Measurements from ENCODE around the gene CARS2. TPM values are rescaled to one million over a fixed set of nuclear protein-coding genes. Genes with fewer than 3 reads are reported as not detected.

CARS2 gene
- total RNA-seq, 1 donor from 2014 or later, result 41.0 TPM

DNA sequence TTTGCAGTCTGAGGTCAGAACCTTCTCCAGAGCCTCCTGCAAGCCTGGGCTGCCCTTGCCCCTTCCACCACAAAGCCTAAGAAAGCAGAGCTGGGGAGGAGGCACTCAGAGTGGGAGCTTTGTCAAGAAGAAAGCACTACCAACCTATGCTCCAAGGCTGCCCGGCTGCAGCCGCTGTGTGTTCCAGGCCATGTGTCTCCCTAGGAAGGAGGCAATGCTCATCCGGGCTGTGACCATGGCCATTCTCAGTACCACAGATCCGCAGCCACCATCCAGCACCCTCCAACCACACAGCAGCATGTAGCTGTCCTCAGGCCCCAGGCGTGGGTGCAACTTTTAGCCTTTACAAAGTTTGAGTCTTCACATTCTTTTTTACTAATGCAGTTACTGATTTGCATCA lies 22.0 kb downstream of the CARS2 start:
- Histone ChIP-seq H3K27ac (no peak overlapping the region), H3K4me3 (no peak overlapping the region), H3K4me1 (no peaks in the 10 kb centered on the region), H3K9me3 (no peaks in the 10 kb centered on the region), H3K27me3 (no peaks in the 10 kb centered on the region), H3K36me3 (peaks cover 65 to 70% of the 10 kb centered on the region in 2 donors)
- TF ChIP-seq, protein P1, sequence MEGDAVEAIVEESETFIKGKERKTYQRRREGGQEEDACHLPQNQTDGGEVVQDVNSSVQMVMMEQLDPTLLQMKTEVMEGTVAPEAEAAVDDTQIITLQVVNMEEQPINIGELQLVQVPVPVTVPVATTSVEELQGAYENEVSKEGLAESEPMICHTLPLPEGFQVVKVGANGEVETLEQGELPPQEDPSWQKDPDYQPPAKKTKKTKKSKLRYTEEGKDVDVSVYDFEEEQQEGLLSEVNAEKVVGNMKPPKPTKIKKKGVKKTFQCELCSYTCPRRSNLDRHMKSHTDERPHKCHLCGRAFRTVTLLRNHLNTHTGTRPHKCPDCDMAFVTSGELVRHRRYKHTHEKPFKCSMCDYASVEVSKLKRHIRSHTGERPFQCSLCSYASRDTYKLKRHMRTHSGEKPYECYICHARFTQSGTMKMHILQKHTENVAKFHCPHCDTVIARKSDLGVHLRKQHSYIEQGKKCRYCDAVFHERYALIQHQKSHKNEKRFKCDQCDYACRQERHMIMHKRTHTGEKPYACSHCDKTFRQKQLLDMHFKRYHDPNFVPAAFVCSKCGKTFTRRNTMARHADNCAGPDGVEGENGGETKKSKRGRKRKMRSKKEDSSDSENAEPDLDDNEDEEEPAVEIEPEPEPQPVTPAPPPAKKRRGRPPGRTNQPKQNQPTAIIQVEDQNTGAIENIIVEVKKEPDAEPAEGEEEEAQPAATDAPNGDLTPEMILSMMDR (IDR thresholded peaks at IDR 0.05), result no peak
- peak in 1 of 2 donors; percentile 55 for DNase-seq (ENCODE audit: low spot score in 2 of 2)
- intact Hi-C loops (cut with DNase I), result loop anchor here (1.0 kb wide), 1 partner anchor 135 kb away; no protein-coding TSS in a partner anchor

DNA sequence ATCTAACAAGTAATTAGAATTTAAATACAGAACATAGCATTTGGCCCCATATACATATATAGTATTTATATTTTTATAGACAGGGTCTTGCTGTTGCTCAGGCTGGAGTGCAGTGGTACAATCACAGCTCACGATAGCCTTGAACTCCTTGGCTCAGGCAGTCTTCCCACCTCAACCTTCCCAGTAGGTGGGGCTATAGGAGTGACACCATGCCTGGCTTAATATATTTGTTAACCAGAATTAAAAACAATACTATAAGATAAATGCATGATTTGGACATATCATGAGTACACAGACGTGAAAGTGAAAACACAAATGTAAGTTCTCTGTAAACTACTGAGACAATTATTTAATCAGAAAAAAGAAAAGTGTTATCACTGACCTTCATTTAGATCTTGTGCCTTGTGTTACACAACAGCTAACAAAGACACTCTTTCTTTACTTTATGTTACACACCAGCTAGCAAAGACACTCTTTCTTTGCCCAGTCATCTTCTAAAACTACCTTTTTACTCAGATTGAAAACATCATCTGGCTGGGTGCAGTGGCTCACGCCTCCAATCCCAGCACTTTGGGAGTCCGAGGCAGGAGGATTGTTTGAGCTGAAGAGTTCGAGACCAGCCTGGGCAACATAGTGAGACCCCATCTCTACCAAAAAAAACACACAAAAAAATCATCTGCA lies 22.6 kb downstream of the CARS2 start:
- intact Hi-C loops (cut with DNase I), result loop anchor here (1.0 kb wide), 1 partner anchor 136 kb away; no protein-coding TSS in a partner anchor
- H3K4me3 ChIP-seq, result no peak overlapping the region
- peaks cover 69 to 71% of the 10 kb centered on the region in 2 donors for H3K36me3 ChIP-seq
- no peaks in the 10 kb centered on the region for H3K27me3 ChIP-seq
- H3K9me3 ChIP-seq, result no peaks in the 10 kb centered on the region
- no peaks in the 10 kb centered on the region for H3K4me1 ChIP-seq
- H3K27ac ChIP-seq, result no peak overlapping the region
- TF ChIP-seq, protein P1 (IDR thresholded peaks at IDR 0.05), result peak in 1 of 3 experiments; percentile 22
- peak in 1 of 2 donors; percentile 46 for DNase-seq (ENCODE audit: low spot score in 2 of 2)

GRCh38 chr13:110682746-110683145 lies 23.2 kb downstream of the CARS2 start:
- Histone ChIP-seq H3K27me3 (no peaks in the 10 kb centered on the region), H3K27ac (no peak overlapping the region), H3K9me3 (no peaks in the 10 kb centered on the region), H3K4me3 (no peak overlapping the region), H3K4me1 (no peaks in the 10 kb centered on the region), H3K36me3 (peaks cover 69 to 71% of the 10 kb centered on the region in 2 donors)
- DNase-seq (ENCODE audit: low spot score in 2 of 2), result peak in 1 of 2 donors; percentile 46
- TF ChIP-seq, protein P1 (IDR thresholded peaks at IDR 0.05), result no peak
- intact Hi-C loops (cut with DNase I), result loop anchor here (1.0 kb wide), 1 partner anchor 137 kb away; no protein-coding TSS in a partner anchor

GRCh38 chr13:110681868-110682550 lies 23.9 kb downstream of the CARS2 start:
- intact Hi-C loops (cut with DNase I), result no loop called here
- Histone ChIP-seq H3K4me3 (no peak overlapping the region), H3K36me3 (peaks cover 62 to 65% of the 10 kb centered on the region in 2 donors)

DNA sequence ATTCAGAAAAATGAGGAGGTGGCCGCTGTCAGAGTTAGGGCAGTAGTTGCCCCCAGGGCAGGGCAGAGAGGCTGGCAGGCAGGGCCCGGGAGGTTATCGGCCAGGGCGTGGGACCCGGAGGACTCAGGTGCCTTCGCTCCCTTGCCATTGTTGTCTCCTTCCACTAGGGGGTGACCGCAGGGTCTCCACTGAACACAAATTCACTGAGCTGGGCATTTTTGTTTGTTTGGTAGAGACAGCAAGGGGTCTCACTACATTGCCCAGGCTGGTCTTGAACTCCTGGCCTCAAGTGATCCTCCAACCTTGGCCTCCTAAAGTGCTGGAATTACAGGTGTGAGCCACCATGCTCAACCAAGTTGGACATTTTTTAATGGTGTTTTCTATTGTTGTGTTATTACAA lies 25.1 kb downstream of the CARS2 start:
- H3K9me3 ChIP-seq, result no peaks in the 10 kb centered on the region

More at GRCh38 chr13:110681868-110682550, 23.9 kb downstream of the CARS2 start:
- Histone ChIP-seq H3K27me3 (no peaks in the 10 kb centered on the region), H3K27ac (no peak overlapping the region), H3K9me3 (no peaks in the 10 kb centered on the region), H3K4me1 (no peaks in the 10 kb centered on the region)
- DNase-seq (ENCODE audit: low spot score in 2 of 2), result peak in 1 of 2 donors; percentile 22
- TF ChIP-seq, protein P1 (IDR thresholded peaks at IDR 0.05), result no peak

More for the DNA sequence above, 25.1 kb downstream of the CARS2 start:
- Histone ChIP-seq H3K27me3 (no peaks in the 10 kb centered on the region), H3K36me3 (peaks cover 64 to 68% of the 10 kb centered on the region in 2 donors), H3K4me3 (no peak overlapping the region), H3K27ac (no peak overlapping the region), H3K4me1 (no peaks in the 10 kb centered on the region)
- peak in 1 of 2 donors; percentile 57 for DNase-seq (ENCODE audit: low spot score in 2 of 2)
- intact Hi-C loops (cut with DNase I), result no loop called here
- TF ChIP-seq, protein P1 (IDR thresholded peaks at IDR 0.05), result peak in 1 of 3 experiments; percentile 12
